Suppressor macrophage (primary cell): ENCODE results near the gene CIAO2B.
A peak's percentile ranks its signal among the peaks of the same experiment; 100 is the strongest.
"Not testable (repeated sequence)": the region's sequence is repeated elsewhere in the genome, so short reads cannot be mapped to it uniquely, and the experiment has no call there.

Experiments
- DNase-seq, 4 experiments: peaks; one replicate each; pipeline ENCODE4 v3.0.0-alpha.2; 2020 to 2022
- total RNA-seq, 17 experiments: gene quantifications; one replicate each; lab custom pipeline; 2026; ENCODE audit warnings: mixed read lengths in 6 of 17, inconsistent platforms in 3 of 17; lab: John Stamatoyannopoulos, UW

CIAO2B gene
- 18.2 to 43.6 (median 30.9) reads per million in 17 experiments for total RNA-seq

GRCh38 chr16:66934138-66934838 is at the start of gene CIAO2B:
CIAO2B (minus strand) TSS chr16:66934402; CDS start chr16:66934364, 38 bp downstream.
- peak; percentile 92 to 96 (median 94) for DNase-seq

GRCh38 chr16:66983033-66983432 is 48.8 kb upstream of the CIAO2B start:
- DNase-seq, result no peak

- peak; percentile 74 to 87 (median 80) for DNase-seq
These were observed 45.0 kb upstream of the CIAO2B start for GRCh38 chr16:66979011-66979717.

- DNase-seq, result peak; percentile 87 to 94 (median 92)
These were observed 43.3 kb upstream of the CIAO2B start for GRCh38 chr16:66977341-66978113.

GRCh38 chr16:66976746-66977145 is 42.5 kb upstream of the CIAO2B start:
- no peak for DNase-seq

- no peak for DNase-seq
These were observed 41.2 kb upstream of the CIAO2B start for GRCh38 chr16:66975302-66975893.

- DNase-seq, result not testable (repeated sequence)
These were observed 40.7 kb upstream of the CIAO2B start for GRCh38 chr16:66974932-66975246.

- DNase-seq, result not testable (repeated sequence)
These were observed 40.1 kb upstream of the CIAO2B start for GRCh38 chr16:66974156-66974931.

GRCh38 chr16:66973716-66974115 is 39.5 kb upstream of the CIAO2B start:
- no peak for DNase-seq

GRCh38 chr16:66972983-66973382 is 38.8 kb upstream of the CIAO2B start:
- DNase-seq, result no peak

- DNase-seq, result no peak
These were observed 36.8 kb upstream of the CIAO2B start for GRCh38 chr16:66970775-66971720.

- no peak for DNase-seq
These were observed 34.6 kb upstream of the CIAO2B start for GRCh38 chr16:66968847-66969246.

GRCh38 chr16:66964049-66964448 is 29.8 kb upstream of the CIAO2B start:
- no peak for DNase-seq

GRCh38 chr16:66961914-66962313 is 27.7 kb upstream of the CIAO2B start:
- DNase-seq, result peak in 1 of 4 experiments; percentile 13

- DNase-seq, result peak; percentile 66 to 83 (median 74)
These were observed 27.0 kb upstream of the CIAO2B start, which contains the start of gene CES3 for GRCh38 chr16:66961065-66961744. CES3 (plus strand) TSS chr16:66961266; CDS start chr16:66961308, 42 bp downstream.

GRCh38 chr16:66960270-66960669 is 26.1 kb upstream of the CIAO2B start:
- no peak for DNase-seq

GRCh38 chr16:66959704-66960161 is 25.5 kb upstream of the CIAO2B start:
- peak; percentile 73 to 87 (median 82) for DNase-seq

- peak in 1 of 4 experiments; percentile 20 for DNase-seq
These were observed 24.9 kb upstream of the CIAO2B start for GRCh38 chr16:66958857-66959703.

GRCh38 chr16:66956154-66956457 is 21.9 kb upstream of the CIAO2B start:
- not testable (repeated sequence) for DNase-seq
